GM12892 (cell line): ENCODE data around the gene ITIH3.

Source experiments
- DNase-seq: peaks from one replicate; pipeline ENCODE4 v3.0.0; 2011; ENCODE audit not compliant: insufficient read length
- FAIRE-seq: peaks from 2 replicates; lab custom pipeline; 2011; peaks lifted over from hg19 to GRCh38; lab: Jason Lieb, UNC
- POLR2A ChIP-seq: IDR thresholded peaks from 2 replicates; pipeline ENCODE4 v1.6.1; 2011; ENCODE audit warnings: low read depth, low read length, control low read depth
- POLR2AphosphoS5 ChIP-seq: IDR thresholded peaks from 2 replicates; pipeline ENCODE4 v1.6.1; 2011; ENCODE audit warnings: low read depth, low read length, control low read depth
- TAF1 ChIP-seq: IDR thresholded peaks from 2 replicates; pipeline ENCODE4 v1.6.1; 2011; ENCODE audit warnings: low read depth, mild to moderate bottlenecking, control low read depth, low read length, borderline replicate concordance

Gene ITIH3

DNA sequence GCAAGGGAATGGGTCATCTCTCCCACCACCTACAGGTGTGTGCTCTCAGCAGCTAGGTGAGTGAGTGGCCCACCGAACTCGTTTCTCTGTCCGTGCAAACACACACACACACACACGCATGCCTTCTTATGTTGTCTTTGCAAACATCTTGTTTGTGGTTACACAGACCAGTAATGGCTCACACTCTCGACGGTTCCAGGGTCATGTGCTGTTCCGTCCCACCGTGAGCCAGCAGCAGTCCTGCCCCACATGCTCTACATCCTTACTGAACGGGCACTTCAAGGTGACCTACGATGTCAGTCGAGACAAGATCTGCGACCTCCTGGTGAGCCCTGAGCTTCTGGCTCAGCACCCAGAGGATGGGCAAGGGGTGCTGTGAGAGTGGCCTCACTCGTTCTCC, 12.9 kb upstream of the ITIH3 start:
- DNase-seq (no peak), FAIRE-seq (no peak)
- TF ChIP-seq TAF1 = no peak
- no peak for TF ChIP-seq POLR2AphosphoS5
- TF ChIP-seq POLR2A = no peak

DNA sequence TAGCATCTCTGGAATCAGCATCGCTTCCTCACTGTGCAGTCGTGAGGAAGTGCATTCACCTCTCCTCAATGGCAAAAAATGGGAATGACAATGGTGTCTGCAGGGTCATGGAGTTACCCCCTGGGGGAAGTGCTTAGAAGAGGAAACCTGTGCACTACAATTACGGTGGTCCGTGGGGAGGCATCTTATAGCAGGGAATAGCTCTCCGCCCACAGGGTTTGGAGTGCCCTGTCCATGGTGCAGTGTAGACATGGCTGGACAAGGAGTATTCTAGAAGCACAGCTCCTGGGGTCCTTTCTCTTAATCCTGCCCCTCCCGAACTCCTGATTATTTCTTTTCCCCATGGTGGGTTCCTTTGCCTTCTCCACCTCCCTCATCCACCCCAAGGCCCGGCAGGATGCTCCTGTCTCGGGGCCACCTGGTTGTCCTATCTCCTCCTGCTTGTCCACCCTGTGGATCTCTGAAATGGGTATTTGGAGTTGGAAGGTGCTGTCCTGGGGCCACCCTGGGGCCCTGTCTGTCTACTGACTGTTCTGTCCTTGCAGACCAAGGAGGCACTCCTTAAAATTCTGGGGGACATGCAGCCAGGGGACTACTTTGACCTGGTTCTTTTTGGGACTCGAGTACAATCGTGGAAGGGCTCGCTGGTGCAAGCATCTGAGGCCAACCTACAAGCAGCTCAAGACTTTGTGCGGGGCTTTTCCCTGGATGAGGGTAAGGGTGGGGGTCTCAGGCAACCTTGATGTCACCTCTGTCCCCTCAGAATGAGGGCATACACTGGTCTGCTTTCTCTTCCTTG, 12.0 kb upstream of the ITIH3 start:
- TF ChIP-seq TAF1 = no peak
- TF ChIP-seq POLR2AphosphoS5 = no peak
- no peak for TF ChIP-seq POLR2A
- DNase-seq (no peak), FAIRE-seq (no peak)

DNA sequence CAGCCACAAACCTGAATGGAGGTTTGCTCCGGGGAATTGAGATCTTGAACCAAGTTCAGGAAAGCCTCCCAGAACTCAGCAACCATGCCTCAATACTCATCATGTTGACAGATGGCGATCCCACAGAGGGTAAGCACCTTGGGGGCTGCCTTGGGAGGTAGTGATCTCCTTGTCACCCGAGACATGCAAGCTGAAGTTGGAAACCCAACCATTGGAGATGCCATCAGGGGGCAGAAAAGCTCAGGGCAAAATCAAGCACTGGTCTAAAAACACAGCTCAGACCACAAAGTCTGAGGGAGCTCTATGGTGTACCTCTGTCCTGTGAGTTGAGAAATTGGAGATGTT, 11.4 kb upstream of the ITIH3 start:
- DNase-seq (no peak), FAIRE-seq (no peak)
- TF ChIP-seq POLR2A = no peak
- TF ChIP-seq TAF1 = no peak
- no peak for TF ChIP-seq POLR2AphosphoS5

DNA sequence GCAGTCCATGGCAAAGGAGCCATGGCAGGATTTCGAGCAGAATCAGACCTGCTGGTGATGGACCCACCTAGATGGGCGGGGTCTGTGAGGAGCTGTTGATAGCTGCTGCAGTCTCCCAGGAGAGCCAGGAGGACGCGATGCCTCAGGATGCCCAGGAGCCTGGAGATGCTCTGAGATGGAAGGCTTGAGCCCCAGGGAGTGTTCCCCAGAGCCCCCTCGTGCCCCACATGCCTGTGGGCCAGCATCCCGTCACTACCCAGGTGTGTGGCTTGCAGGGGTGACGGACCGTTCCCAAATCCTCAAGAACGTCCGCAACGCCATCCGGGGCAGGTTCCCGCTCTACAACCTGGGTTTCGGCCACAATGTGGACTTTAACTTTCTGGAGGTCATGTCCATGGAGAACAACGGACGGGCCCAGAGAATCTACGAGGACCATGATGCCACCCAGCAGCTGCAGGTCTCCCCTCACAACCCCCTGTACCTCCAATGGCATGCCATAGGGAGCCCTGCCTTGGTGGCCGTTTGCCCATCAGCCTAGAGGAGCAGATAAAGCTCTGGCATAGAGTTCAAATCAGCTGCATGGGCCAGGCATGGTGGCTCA, 10.5 kb upstream of the ITIH3 start:
- no peak for DNase-seq
- TF ChIP-seq POLR2A (no peak), TAF1 (no peak), POLR2AphosphoS5 (no peak)
- no peak for FAIRE-seq

DNA sequence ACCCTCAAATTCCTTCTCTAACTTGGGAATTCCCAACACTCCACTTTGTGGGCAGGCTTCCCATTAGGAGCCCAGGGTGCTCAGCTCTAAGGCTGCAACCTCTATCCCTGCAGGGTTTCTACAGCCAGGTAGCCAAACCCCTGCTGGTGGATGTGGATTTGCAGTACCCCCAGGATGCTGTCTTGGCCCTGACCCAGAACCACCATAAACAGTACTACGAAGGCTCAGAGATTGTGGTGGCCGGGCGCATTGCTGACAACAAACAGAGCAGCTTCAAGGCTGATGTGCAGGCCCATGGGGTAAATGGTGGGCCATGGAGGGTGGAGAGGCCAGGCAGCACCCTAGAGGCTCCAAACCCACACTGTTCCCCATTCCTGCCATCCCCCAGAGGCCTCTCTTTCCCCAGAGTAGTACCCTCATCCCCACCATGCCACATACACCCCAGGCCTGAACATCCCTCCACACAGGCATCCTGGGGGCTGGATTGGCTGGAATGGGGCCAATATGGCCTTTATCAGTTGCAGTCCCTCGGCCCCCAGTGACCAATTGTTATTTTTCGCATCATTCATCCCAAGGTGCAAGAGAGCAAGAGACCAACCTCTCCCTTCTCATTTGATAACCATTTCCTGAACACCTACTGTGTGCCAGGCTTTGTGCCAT, 9.5 kb upstream of the ITIH3 start:
- TF ChIP-seq TAF1 = no peak
- TF ChIP-seq POLR2A = no peak
- TF ChIP-seq POLR2AphosphoS5 = no peak
- DNase-seq (no peak), FAIRE-seq (no peak)

DNA sequence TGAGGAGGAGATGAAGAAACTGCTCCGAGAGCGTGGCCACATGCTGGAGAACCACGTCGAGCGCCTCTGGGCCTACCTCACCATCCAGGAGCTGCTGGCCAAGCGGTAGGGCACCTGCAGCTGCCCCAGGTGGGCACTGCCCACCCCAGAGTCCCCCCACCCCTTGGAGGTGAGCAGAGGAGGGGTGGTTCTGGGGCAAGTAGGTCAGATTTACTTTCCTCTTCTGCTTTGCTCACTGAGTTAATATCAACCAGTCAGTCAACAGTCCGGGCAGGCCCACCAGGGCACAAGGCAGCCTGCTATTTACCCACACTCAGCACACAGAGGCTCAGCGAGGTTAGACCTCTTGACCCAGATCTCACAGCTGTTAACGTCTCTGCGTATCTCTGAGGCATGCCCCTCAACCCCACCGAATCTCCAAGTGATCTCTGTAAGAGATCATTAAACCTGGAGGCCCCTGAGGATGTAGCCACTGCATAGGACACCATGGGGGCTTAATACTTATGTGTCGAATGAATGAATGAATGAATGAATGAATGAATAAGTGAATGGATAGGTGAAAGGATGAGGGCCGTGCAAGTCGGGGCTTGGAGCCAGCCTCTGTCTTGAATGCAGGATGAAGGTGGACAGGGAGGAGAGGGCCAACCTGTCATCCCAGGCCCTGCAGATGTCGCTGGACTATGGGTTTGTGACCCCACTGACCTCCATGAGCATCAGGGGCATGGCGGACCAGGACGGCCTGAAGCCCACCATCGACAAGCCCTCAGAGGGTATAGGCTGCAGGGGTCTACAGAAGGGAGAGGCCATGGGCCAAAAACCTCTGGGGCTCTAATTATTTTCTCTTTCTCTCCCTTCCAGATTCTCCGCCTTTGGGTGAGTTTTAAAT, 8.0 kb upstream of the ITIH3 start:
- FAIRE-seq = no peak
- no peak for DNase-seq
- TF ChIP-seq POLR2A (no peak), TAF1 (no peak), POLR2AphosphoS5 (no peak)

DNA sequence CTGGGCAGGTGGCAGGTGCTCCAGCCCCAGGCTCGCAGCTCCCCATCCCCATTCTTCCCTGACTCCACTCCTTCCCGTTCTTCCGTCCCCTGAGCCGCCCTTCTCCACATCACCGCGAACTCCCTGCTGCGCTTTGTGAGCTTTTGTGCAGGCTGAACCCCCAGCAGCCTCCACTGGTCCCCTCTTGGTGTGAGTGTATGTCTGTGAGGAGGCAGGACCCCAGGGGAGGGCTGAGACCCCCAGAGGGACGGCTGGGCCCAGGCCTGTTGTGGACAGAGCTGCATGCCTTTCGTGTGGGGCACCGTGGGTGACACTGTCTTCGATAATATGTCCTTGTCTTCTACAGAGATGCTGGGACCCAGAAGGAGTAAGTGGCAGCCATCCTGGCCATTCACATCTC, 7.3 kb upstream of the ITIH3 start:
- TF ChIP-seq TAF1 (no peak), POLR2A (no peak), POLR2AphosphoS5 (no peak)
- DNase-seq (no peak), FAIRE-seq (no peak)

DNA sequence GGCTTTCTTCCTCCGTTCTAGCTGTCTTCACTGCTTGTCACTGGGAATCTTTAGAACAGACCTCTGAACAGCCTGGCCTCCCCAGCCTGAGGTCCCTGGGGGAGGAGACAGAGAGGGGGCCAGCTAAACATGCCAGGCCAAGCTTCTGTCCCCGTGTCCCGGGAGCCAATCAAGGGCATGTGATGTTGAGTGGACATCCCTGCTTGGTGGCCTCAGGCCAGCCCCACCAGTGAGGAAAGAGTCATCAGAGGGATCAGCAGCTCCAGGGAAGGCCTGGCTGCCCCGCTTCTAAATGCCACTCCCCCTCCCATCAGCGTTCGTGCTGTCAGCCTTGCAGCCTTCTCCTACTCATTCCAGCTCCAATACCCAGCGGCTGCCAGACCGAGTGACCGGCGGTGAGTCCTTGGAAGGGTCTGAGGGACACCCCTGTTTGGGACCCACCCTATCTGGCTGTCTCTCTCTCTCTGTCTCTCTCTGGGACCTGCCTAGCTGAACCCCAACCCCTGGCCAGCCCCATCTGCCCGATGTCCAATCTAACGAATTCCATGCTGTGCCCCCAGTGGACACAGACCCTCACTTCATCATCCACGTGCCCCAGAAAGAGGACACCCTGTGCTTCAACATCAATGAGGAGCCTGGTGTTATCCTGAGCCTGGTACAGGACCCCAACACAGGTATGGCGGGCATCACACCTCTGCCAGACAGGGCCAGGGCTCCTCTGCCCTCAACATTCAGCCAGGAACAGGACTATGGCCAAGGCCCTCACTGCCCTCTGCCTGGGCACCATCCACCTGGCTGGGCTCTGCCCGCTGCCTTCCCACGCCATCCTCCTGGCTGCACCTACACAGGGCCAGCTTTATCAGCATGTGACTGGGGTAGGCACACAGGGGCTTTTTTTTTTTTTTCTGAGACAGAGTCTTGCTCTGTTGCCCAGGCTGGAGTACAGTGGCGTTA, 6.6 kb upstream of the ITIH3 start:
- no peak for FAIRE-seq
- no peak for DNase-seq
- TF ChIP-seq TAF1 = no peak
- TF ChIP-seq POLR2AphosphoS5 = no peak
- TF ChIP-seq POLR2A = no peak

DNA sequence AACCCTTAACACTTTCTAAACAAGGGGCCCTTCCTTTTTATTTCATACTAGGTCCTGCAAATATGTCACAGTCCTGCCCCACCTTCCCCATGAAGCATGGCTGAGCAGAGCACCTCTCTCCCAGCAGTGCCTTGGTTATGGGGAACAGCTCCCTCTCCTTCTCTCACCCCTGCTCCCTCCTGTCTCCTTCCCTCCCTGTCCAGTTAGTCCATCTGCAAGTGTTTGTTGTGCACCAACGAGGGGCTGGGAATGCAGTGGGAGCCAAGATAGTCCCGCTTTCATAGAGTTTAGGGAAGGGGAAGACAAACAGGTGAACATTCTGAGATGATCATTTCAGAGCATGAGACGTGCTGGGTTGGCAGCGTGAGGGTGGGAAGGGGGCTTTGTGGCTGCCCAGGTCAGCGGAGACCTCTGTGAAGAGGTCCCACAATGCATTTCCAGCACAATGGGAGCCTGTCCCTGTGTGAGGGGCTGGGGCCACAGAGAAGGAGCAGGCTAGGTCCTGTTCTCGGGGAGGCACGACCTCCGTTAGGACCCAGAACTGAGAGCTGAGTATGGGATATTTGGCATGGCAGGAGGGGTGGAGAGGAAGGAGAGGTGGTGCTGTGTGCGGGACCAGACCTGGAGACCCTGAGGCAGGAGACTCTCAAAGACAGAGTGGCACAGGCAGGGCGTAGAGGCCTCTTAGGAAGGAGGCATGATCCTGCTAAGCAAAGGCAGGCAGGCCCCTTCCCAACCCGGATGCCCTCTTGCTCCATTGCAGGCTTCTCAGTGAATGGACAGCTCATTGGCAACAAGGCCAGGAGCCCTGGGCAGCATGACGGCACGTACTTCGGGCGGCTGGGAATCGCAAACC, 5.5 kb upstream of the ITIH3 start:
- TF ChIP-seq TAF1 = no peak
- no peak for TF ChIP-seq POLR2AphosphoS5
- TF ChIP-seq POLR2A = no peak
- DNase-seq = no peak
- FAIRE-seq = no peak
